Stimulated activated CD8-positive, alpha-beta memory T cell treated with anti-CD3 and anti-CD28 coated beads, Interleukin-4, amount 100 ng/mL, for 4 hours (primary cell): ENCODE data around the gene COX6A2.

Experiments
- DNase-seq, 2 donors: peaks; one replicate each; pipeline ENCODE4 v3.0.0-alpha.2; 2020; ENCODE audit warnings: low read depth in 2 of 2, low spot score in 1 of 2

The COX6A2 gene

GRCh38 chr16:31428279-31428597 lies at the start of gene COX6A2:
TSS of gene COX6A2 (minus strand) at chr16:31428360. CDS start at chr16:31428325, 35 bp downstream.
- DNase-seq, result no peak

GRCh38 chr16:31477220-31478216 lies 49.4 kb upstream of the COX6A2 start:
- DNase-seq, result no peak

- DNase-seq, result peak; percentile 74 to 78
Measured at GRCh38 chr16:31476303-31477219, 48.4 kb upstream of the COX6A2 start.

GRCh38 chr16:31475946-31476302 lies 47.8 kb upstream of the COX6A2 start:
- no peak for DNase-seq

GRCh38 chr16:31474773-31475738 lies 46.9 kb upstream of the COX6A2 start:
- DNase-seq, result no peak

GRCh38 chr16:31474173-31474714 lies 46.1 kb upstream of the COX6A2 start:
- DNase-seq, result no peak

GRCh38 chr16:31473264-31473984 lies 45.3 kb upstream of the COX6A2 start:
- DNase-seq, result no peak

GRCh38 chr16:31472709-31473203 lies 44.6 kb upstream of the COX6A2 start:
- no peak for DNase-seq

GRCh38 chr16:31471875-31472708 lies 43.9 kb upstream of the COX6A2 start, which contains the start of gene TGFB1I1:
TSS of gene TGFB1I1 (plus strand) at chr16:31472152. CDS start at chr16:31472189, 37 bp downstream.
- DNase-seq, result no peak

GRCh38 chr16:31471241-31471874 lies 43.2 kb upstream of the COX6A2 start:
- DNase-seq, result no peak

GRCh38 chr16:31470615-31471014 lies 42.5 kb upstream of the COX6A2 start:
- DNase-seq, result no peak

GRCh38 chr16:31467858-31468257 lies 39.7 kb upstream of the COX6A2 start:
- DNase-seq, result no peak

- DNase-seq, result no peak
Measured at GRCh38 chr16:31467151-31467773, 39.1 kb upstream of the COX6A2 start.

- DNase-seq, result no peak
Measured at GRCh38 chr16:31466381-31466841, 38.3 kb upstream of the COX6A2 start.

- DNase-seq, result no peak
Measured at GRCh38 chr16:31465788-31466370, 37.7 kb upstream of the COX6A2 start.

- no peak for DNase-seq
Measured at GRCh38 chr16:31464781-31465260, 36.7 kb upstream of the COX6A2 start.

GRCh38 chr16:31464348-31464769 lies 36.2 kb upstream of the COX6A2 start:
- DNase-seq, result no peak
